ENCODE data around the gene LRCH4. TPM values are rescaled to one million over a fixed set of nuclear protein-coding genes. Genes with fewer than 3 reads are reported as not detected.

LRCH4 gene
- total and polyA plus RNA-seq, 2 donors (not counting 3 experiments of a cell fraction or from before 2014, with no cell fraction given), result 32.1 to 56.1 TPM

DNA sequence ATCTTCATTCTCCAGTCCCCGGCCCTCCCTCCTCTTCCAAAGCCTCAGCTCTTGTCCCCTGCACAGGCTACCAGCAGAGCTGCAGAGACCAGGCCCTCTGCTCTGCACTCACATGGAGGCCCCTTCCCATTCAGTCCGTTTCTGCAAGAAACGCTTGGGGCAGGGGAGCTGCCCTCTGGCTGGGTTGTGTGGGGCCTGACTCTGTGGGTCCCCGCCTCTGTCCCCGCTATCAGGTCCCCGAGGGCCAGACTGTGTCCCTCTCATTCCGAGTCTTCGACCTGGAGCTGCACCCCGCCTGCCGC is 17.7 kb upstream of the LRCH4 start:
- Histone ChIP-seq H3K9me1 (replicated peaks; ENCODE audit: control insufficient read depth, extremely low read depth, insufficient read depth, low read length) (no peaks in the 10 kb centered on the region), H3K9me3 (replicated peaks; ENCODE audit: control insufficient read depth, insufficient read depth, low read length) (no peaks in the 10 kb centered on the region), H3K27me3 (ENCODE audit: control insufficient read depth in 2 of 2, insufficient read depth in 2 of 2, low read length in 2 of 2) (no peaks in the 10 kb centered on the region), H3K79me2 (ENCODE audit: control insufficient read depth, insufficient read depth, low read length) (no peaks in the 10 kb centered on the region), H2AFZ (ENCODE audit: low read depth, low read length) (peak overlapping the region; percentile 96), H3K9ac (replicated peaks; ENCODE audit: extremely low read depth, insufficient read depth, low read length) (peak overlapping the region; percentile 16), H3K4me2 (ENCODE audit: insufficient read depth, low read length) (peak overlapping the region; percentile 42), H3K4me3 (replicated peaks in 1 of 3; ENCODE audit: insufficient read depth in 1 of 3, low read depth in 1 of 3, low read length in 3 of 3) (peak overlapping the region in 1 of 3 experiments; percentile 28), H3K4me1 (ENCODE audit: control insufficient read depth, extremely low read depth, insufficient read depth, low read length) (peaks cover 25% of the 10 kb centered on the region), H4K20me1 (replicated peaks; ENCODE audit: control insufficient read depth, extremely low read depth, insufficient read depth, low read length) (no peaks in the 10 kb centered on the region), H3K36me3 (ENCODE audit: control insufficient read depth in 2 of 2, extremely low read depth in 1 of 2, insufficient read depth in 2 of 2, low read length in 2 of 2) (no peaks in the 10 kb centered on the region), H3K27ac (ENCODE audit: insufficient read depth, low read depth, low read length) (no peak overlapping the region)
- intact Hi-C loops (cut with micrococcal nuclease), result loop anchor here (1.0 to 2.0 kb wide), 4 partner anchors 9 to 79 kb away; partner anchors contain the start of genes FBXO24, GNB2, LRCH4 and MOSPD3
- TF ChIP-seq POLR2A (IDR thresholded peaks at IDR 0.05; ENCODE audit: low read depth, low read length), result no peak
- TF ChIP-seq EZH2 (IDR thresholded peaks at IDR 0.05; ENCODE audit: borderline replicate concordance, low read depth, low read length, severe bottlenecking), result no peak
- TF ChIP-seq CTCF (IDR thresholded peaks at IDR 0.05; ENCODE audit: extremely low read depth in 1 of 2, insufficient read depth in 1 of 2, low read depth in 1 of 2, low read length in 2 of 2), result no peak
- TF ChIP-seq POLR2AphosphoS5 (IDR thresholded peaks at IDR 0.05; ENCODE audit: insufficient read depth, low read depth, low read length), result no peak
- TF ChIP-seq MYC (IDR thresholded peaks at IDR 0.05; ENCODE audit: low read depth, low read length), result no peak
- TF ChIP-seq GATA2 (IDR thresholded peaks at IDR 0.05; ENCODE audit: insufficient read depth, insufficient read length, low read depth, low read length), result no peak
- TF ChIP-seq FOS (IDR thresholded peaks at IDR 0.05; ENCODE audit: borderline replicate concordance, insufficient read depth, low read length), result no peak
- no peak for TF ChIP-seq JUN (IDR thresholded peaks at IDR 0.05; ENCODE audit: borderline replicate concordance, insufficient read depth, insufficient read length, low read depth)
- dilution Hi-C loops (cut with MboI; ENCODE audit: extremely low pct_ligation_motif_present, low sequenced_read_pairs), result no loop called here
- ChIA-PET POLR2A (no interaction called here), CTCF (interaction anchor here (1.1 to 2.8 kb wide), 4 partner anchors 9 to 77 kb away, joined by 3 to 10 read pairs (median 4); partner anchors contain the start of genes FBXO24 and MOSPD3)
- DNase-seq (ENCODE audit: low read depth, low spot score) (no peak), FAIRE-seq (no peak)
- BruUV-seq (replicated peaks), result no TSS peak
